GM12878 (cell line): ENCODE results near the gene TOE1. TPM values are rescaled to one million over a fixed set of nuclear protein-coding genes. Genes with fewer than 3 reads are reported as not detected.

Source experiments
- ATAC-seq: fragments of 200-7000 bp; cut with Tn5 transposase; 3 replicates; pipeline ENCODE4 v1.9.1; 2020; ENCODE audit warnings: mild to moderate bottlenecking, moderate library complexity
- BruUV-seq: library from RNA; stranded (reverse); fragments of 400-500 nt; replicated peaks from 2 replicates; lab custom pipeline; 2021; lab: Mats Ljungman, UMichigan
- CTCF ChIA-PET: fragments of 300-600 bp; sonication (Branson Sonifier 250); formaldehyde crosslinking; extraction: SDS; loops from one replicate; lab custom pipeline; 2021; ENCODE audit warnings: inconsistent platforms; lab: Yijun Ruan, JAX
- POLR2A ChIA-PET: fragments of 350-600 bp; formaldehyde crosslinking; extraction: SDS; loops from one replicate; lab custom pipeline; 2021; ENCODE audit warnings: inconsistent platforms; lab: Charles Lee
- RAD21 ChIA-PET: fragments of 300-600 bp; sonication (Branson Sonifier 250); formaldehyde crosslinking; loops from one replicate; lab custom pipeline; 2023; ENCODE audit warnings: antibody characterized with exemption; ENCODE audit not compliant: unreplicated experiment; lab: Charles Lee
- SMC1A ChIA-PET: fragments of 300-600 bp; sonication (Branson Sonifier 250); formaldehyde crosslinking; loops from one replicate; lab custom pipeline; 2023; ENCODE audit not compliant: unreplicated experiment, uncharacterized antibody; lab: Charles Lee
- DNase-seq: peaks from one replicate; pipeline ENCODE4 v3.0.0-alpha.2; 2011; ENCODE audit warnings: low read depth, low spot score
- FAIRE-seq: peaks from 3 replicates; lab custom pipeline; 2011; peaks lifted over from hg19 to GRCh38; lab: Jason Lieb, UNC
- H2AFZ ChIP-seq: 2 replicates; pipeline ENCODE4 v1.6.0; 2011; ENCODE audit warnings: low read depth, low read length, control low read depth; ENCODE audit not compliant: control insufficient read depth
- H3K27ac ChIP-seq: 2 replicates; pipeline ENCODE4 v1.5.1; 2011; ENCODE audit warnings: control low read depth; ENCODE audit not compliant: control insufficient read depth, insufficient read depth
- H3K27me3 ChIP-seq, 2 experiments: replicated peaks in 1 of 2; 2 replicates each; pipeline versions ENCODE4 v1.6.0 to v1.6.1; 2011; ENCODE audit warnings: low read length in 1 of 2; ENCODE audit not compliant: control insufficient read depth in 2 of 2, insufficient read depth in 2 of 2
- H3K36me3 ChIP-seq, 2 experiments: 2 replicates each; pipeline ENCODE4 v1.5.1; 2011; ENCODE audit warnings: low read length in 1 of 2; ENCODE audit not compliant: control insufficient read depth in 2 of 2, insufficient read depth in 2 of 2
- H3K4me1 ChIP-seq: 2 replicates; pipeline ENCODE4 v1.6.1; 2011; ENCODE audit warnings: mild to moderate bottlenecking, low read length, moderate library complexity, mixed read lengths; ENCODE audit not compliant: control insufficient read depth, insufficient read depth
- H3K4me2 ChIP-seq: 2 replicates; pipeline ENCODE4 v1.6.0; 2011; ENCODE audit warnings: control low read depth; ENCODE audit not compliant: control insufficient read depth, insufficient read depth
- H3K4me3 ChIP-seq: fragments of 200-600 bp; sonication (generic); 2 replicates; pipeline ENCODE4 v1.5.1; 2016
- H3K79me2 ChIP-seq: 2 replicates; pipeline ENCODE4 v1.6.0; 2011; ENCODE audit warnings: low read length; ENCODE audit not compliant: control insufficient read depth, insufficient read depth
- H3K9ac ChIP-seq: 2 replicates; pipeline ENCODE4 v1.8.0; 2011; ENCODE audit warnings: low read length, control low read depth, mixed read lengths; ENCODE audit not compliant: control insufficient read depth, insufficient read depth
- H3K9me3 ChIP-seq: replicated peaks from 3 replicates; pipeline ENCODE4 v1.5.1; 2011; ENCODE audit warnings: mild to moderate bottlenecking, low read length; ENCODE audit not compliant: control insufficient read depth, insufficient read depth
- H4K20me1 ChIP-seq: 2 replicates; pipeline ENCODE4 v1.6.0; 2011; ENCODE audit not compliant: control insufficient read depth, insufficient read depth
- SMAD5 ChIP-seq: IDR thresholded peaks from 2 replicates; pipeline ENCODE4 v1.6.1; 2016; ENCODE audit warnings: antibody characterized with exemption, low read depth
- WGBS: methylation state at CpG from one replicate; pipeline ENCODE4 v1.1.6; 2016; ENCODE audit warnings: low lambda C conversion rate; ENCODE audit not compliant: insufficient replicate concordance, insufficient coverage; ENCODE audit errors: missing lambda C conversion rate; 5-methylcytosine and 5-hydroxymethylcytosine counted together
- in situ Hi-C: fragments of 300-500 bp; cut with MboI; formaldehyde crosslinking; loops from 9 replicates; pipeline ENCODE4 v1.14.3; 2018; ENCODE audit warnings: mixed read lengths
- intact Hi-C: fragments of 100-400 bp; cut with micrococcal nuclease; formaldehyde crosslinking; loops from one replicate; pipeline ENCODE4 v1.14.2; 2022; ENCODE audit not compliant: unreplicated experiment
- polyA plus RNA-seq, 11 experiments: library from polyadenylated mRNA; depleted of rRNA in 4 of 11; unstranded in 6 of 11; stranded (reverse) in 5 of 11; fragments of >200 nt; fragmentation: Nextera tagmentation in 4 of 11; fragmentation: Illumina TruSeq in 1 of 11; extraction: Ambion mirVana in 4 of 11; extraction: Trizol in 1 of 11; gene quantifications; 1 replicate in 1 of 11; 2 replicates in 10 of 11; pipeline versions ENCODE4 v1.2.1 to v1.2.3, GENCODE V29; 2011 to 2016; ENCODE audit warnings: inconsistent platforms in 2 of 11, missing spikeins in 2 of 11, low read depth in 1 of 11
- total RNA-seq, 4 experiments: library from RNA; depleted of rRNA in 3 of 4; stranded (reverse); fragments of >200 nt in 3 of 4; fragmentation: Illumina TruSeq in 1 of 4; extraction: Trizol in 1 of 4; gene quantifications; 2 replicates each; pipeline versions ENCODE4 v1.2.1 to v1.2.3, GENCODE V29; 2013 to 2021
- TF ChIP-seq, protein P1 (sequence below): fragments of 450-650 bp; IDR thresholded peaks from 2 replicates; pipeline ENCODE4 v1.6.1; 2016; ENCODE audit warnings: mild to moderate bottlenecking
- TF ChIP-seq, protein P2 (sequence below), 3 experiments: IDR thresholded peaks in 2 of 3; conservative IDR thresholded peaks in 1 of 3; 2 replicates each; pipeline ENCODE4 v1.5.1; 2011; ENCODE audit warnings: low read depth in 3 of 3, low read length in 3 of 3, mild to moderate bottlenecking in 3 of 3, control low read depth in 2 of 3, moderate library complexity in 2 of 3, inconsistent platforms in 1 of 3, mixed read lengths in 1 of 3; ENCODE audit not compliant: control insufficient read depth in 2 of 3, insufficient read depth in 1 of 3; ENCODE audit errors: extremely low read depth in 1 of 3
- TF ChIP-seq, protein P3 (sequence below): IDR thresholded peaks from 2 replicates; pipeline ENCODE4 v1.6.1; 2011; ENCODE audit warnings: low read depth, low read length, improper control_type of control experiment, borderline replicate concordance

TOE1 gene
- total and polyA plus RNA-seq, 10 of the 15 experiments (the other 5 are each of a cell fraction or from before 2014, with no cell fraction given) = 22.7 to 38.0 (median 33.3) TPM

DNA sequence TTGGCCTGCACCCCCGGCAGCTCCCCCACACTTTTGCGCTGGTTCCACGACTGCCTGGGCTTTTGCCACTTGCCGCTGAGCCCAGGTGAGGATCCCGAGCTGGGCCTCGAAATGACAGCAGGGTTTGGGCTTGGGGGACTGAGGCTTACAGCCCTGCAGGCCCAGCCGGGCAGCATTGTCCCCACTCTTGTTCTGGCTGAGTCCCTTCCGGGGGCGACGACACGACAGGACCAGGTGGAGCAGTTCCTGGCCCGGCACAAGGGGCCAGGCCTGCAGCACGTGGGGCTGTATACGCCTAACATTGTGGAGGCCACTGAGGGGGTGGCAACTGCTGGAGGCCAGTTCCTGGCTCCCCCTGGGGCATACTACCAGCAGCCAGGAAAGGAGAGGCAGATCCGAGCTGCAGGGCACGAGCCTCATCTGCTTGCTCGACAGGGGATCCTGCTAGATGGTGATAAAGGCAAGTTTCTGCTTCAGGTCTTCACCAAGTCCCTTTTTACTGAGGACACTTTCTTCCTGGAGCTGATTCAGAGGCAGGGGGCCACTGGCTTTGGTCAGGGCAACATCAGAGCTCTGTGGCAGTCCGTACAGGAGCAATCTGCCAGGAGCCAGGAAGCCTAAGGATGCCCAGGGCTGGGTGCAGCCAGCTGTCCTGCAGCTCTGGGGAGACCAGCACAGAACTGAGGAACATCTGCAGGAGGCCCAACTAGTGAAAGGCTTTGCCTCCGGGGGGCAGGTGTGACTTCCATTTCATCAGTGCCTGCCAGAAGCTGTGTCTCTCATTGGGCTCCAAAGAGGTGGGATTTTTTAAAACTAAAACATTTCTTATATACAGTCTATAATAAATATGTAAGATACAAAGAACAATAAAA lies 12.1 kb upstream of the TOE1 start (continued):
- TF ChIP-seq, protein P1, sequence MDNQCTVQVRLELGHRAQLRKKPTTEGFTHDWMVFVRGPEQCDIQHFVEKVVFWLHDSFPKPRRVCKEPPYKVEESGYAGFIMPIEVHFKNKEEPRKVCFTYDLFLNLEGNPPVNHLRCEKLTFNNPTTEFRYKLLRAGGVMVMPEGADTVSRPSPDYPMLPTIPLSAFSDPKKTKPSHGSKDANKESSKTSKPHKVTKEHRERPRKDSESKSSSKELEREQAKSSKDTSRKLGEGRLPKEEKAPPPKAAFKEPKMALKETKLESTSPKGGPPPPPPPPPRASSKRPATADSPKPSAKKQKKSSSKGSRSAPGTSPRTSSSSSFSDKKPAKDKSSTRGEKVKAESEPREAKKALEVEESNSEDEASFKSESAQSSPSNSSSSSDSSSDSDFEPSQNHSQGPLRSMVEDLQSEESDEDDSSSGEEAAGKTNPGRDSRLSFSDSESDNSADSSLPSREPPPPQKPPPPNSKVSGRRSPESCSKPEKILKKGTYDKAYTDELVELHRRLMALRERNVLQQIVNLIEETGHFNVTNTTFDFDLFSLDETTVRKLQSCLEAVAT = 0 out of 2 replicates have a peak, but pooled peaks have one; percentile 22
- TF ChIP-seq, protein P2, sequence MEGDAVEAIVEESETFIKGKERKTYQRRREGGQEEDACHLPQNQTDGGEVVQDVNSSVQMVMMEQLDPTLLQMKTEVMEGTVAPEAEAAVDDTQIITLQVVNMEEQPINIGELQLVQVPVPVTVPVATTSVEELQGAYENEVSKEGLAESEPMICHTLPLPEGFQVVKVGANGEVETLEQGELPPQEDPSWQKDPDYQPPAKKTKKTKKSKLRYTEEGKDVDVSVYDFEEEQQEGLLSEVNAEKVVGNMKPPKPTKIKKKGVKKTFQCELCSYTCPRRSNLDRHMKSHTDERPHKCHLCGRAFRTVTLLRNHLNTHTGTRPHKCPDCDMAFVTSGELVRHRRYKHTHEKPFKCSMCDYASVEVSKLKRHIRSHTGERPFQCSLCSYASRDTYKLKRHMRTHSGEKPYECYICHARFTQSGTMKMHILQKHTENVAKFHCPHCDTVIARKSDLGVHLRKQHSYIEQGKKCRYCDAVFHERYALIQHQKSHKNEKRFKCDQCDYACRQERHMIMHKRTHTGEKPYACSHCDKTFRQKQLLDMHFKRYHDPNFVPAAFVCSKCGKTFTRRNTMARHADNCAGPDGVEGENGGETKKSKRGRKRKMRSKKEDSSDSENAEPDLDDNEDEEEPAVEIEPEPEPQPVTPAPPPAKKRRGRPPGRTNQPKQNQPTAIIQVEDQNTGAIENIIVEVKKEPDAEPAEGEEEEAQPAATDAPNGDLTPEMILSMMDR (IDR thresholded peaks at IDR 0.05 in 2 of 3, conservative IDR thresholded peaks at IDR 0.05 in 1 of 3; ENCODE audit: control insufficient read depth in 2 of 3, extremely low read depth in 1 of 3, insufficient read depth in 1 of 3, low read depth in 3 of 3, low read length in 3 of 3) = no peak; a peak in 1 of 6 replicates

DNA sequence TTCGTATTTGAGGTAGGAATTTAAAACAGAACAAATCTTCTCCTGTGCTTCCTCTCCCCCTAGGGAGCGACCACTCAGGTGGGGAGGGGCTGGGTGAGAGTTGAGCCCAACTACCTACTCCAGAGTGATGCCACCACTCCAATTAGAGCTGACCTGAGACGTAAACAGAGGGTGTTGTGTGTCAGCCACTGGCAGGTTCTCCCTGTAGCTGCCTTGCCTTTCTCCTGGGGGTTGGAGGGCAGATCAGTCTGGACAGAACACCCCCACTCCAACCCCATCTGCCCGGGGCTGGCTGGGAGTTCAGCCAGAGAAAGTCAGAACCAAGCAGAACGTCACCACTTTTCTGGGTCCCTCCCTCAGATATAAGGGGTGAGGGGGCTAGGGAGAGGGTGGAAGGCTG lies 11.3 kb upstream of the TOE1 start:
- H3K4me1 ChIP-seq = peaks cover 16% of the 10 kb centered on the region; the same call in 1 of the 2 replicates
- H4K20me1 ChIP-seq = no peaks in the 10 kb centered on the region
- in situ Hi-C loops = no loop called here
- no peaks in the 10 kb centered on the region for H3K27me3 ChIP-seq
- peak overlapping the region; percentile 82 for H3K4me3 ChIP-seq
- DNase-seq (no peak), FAIRE-seq (no peak), ATAC-seq (no peak)
- RAD21 ChIA-PET = interaction anchor here (0.6 to 1.8 kb wide), 7 partner anchors 11 to 188 kb away, joined by 3 to 10 read pairs (median 3); partner anchors contain the start of genes MUTYH and TOE1
- H2AFZ ChIP-seq = no peak overlapping the region
- intact Hi-C loops = no loop called here
- BruUV-seq = no TSS peak
- no peak overlapping the region for H3K27ac ChIP-seq
- peaks cover 0 to 8% of the 10 kb centered on the region in 2 experiments; a peak in 2 of 4 replicates for H3K36me3 ChIP-seq
- TF ChIP-seq SMAD5 = 0 out of 2 replicates have a peak, but pooled peaks have one; percentile 46
- TF ChIP-seq, protein P3, sequence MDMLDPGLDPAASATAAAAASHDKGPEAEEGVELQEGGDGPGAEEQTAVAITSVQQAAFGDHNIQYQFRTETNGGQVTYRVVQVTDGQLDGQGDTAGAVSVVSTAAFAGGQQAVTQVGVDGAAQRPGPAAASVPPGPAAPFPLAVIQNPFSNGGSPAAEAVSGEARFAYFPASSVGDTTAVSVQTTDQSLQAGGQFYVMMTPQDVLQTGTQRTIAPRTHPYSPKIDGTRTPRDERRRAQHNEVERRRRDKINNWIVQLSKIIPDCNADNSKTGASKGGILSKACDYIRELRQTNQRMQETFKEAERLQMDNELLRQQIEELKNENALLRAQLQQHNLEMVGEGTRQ = no peak
- POLR2A ChIA-PET = interaction anchor here (0.6 to 5.8 kb wide), 3 partner anchors 10 to 900 kb away, joined by 4 to 45 read pairs (median 7); partner anchors contain the start of genes MUTYH and TOE1
- SMC1A ChIA-PET = interaction anchor here (0.9 to 9.2 kb wide), 4 partner anchors 12 to 28 kb away, joined by 3 to 57 read pairs (median 27); partner anchors contain the start of genes MUTYH and TOE1
- H3K4me2 ChIP-seq = peak overlapping the region; percentile 64
- H3K9ac ChIP-seq = peak overlapping the region; percentile 28; the same call in 1 of the 2 replicates
- CTCF ChIA-PET = interaction anchor here (2.7 to 5.8 kb wide), 2 partner anchors 11 to 164 kb away, joined by 21 to 42 read pairs; partner anchors contain the start of genes MUTYH, TESK2 and TOE1
- peaks cover 22% of the 10 kb centered on the region for H3K79me2 ChIP-seq
- no peaks in the 10 kb centered on the region for H3K9me3 ChIP-seq
- WGBS = 9% methylated on average over 5 of the region's 5 CpGs
